ENCODE data around the gene PTBP1.
"Not testable (repeated sequence)": the region's sequence is repeated elsewhere in the genome, so short reads cannot be mapped to it uniquely, and the experiment has no call there.

Gene PTBP1

DNA sequence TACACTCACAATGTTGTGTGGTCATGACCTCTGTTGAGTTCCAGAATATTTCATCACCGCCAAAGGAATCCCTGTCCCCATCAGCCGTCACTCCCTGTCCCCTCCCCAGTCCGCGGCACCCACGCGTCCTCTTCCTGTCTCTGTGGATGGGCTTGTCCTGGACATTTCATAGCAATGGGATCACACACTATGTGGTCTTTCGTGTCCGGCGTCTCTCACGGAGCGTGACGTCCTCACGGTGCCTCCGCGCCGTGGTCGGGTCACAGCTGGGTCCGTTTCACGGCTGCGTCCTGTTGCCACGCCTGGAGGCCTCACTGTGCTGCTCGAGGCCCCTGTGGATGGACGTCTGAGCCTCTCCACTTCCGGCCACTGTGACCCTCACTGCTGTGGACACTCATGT lies 37.0 kb downstream of the PTBP1 start:
- DNase-seq = no peak

DNA sequence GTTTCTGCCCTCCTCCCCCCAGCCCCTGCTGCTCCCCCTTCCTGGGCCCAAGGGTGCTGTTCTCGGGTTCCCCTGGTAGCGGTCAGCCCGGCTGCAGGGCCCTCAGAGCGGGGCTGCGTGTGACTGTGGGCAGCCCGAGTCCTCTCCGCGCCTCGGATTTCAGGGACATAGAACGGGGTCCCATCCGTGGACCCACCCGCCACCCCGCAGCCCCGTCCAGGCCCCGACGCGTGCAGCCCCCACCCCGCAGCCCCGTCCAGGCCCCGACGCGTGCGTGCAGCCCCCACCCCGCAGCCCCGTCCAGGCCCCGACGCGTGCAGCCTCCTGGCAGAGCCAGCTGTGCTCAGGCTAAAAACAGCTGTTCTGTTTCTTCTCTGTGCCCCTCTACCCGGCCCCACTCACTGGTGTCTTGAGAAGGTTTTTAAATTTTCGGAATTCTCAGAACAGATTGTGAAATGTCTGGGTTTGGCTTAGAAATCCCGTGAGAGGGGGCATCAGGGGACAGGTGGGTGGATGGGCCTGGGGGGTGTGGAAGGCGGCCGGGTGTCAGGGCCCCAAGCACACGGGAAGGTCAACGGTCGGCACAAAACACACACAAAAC lies 38.1 kb downstream of the PTBP1 start:
- DNase-seq = no peak

DNA sequence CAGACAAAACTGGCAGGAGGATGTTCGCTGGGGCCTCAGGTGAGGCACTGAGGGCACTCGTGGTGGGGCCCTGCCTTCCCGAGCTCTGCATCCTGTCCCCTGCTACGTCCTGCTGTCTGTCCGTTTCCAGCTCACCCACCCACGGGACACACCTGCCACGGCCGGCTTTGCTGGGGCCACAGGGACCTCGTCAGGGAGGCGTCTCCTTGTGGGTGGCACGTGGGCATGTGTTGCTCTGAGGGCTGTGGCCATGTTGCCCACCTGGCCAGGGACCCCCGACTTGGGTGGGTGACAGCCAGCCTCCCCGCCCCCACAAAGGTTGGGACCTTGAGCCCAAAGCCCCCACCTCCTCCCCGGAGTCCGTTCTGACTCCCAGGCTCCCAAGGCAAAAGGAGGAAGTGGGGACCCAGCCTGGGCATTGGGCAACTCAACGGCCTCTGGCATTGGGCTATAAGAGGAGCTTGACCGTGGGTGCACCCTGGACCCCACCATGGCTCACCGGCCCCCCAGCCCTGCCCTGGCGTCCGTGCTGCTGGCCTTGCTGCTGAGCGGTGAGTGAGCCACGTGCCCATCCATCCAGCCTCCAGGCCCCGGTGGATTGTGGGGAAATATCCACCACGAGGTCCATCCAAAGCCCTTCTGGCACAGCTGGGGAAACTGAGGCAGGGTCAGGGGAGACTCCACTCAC lies 43.4 kb downstream of the PTBP1 start, which contains the start of gene PRTN3:
TSS of gene PRTN3 (plus strand) at position 481 of the 688 bp plus-strand sequence. CDS start at position 491, 10 bp downstream.
- DNase-seq = no peak

- DNase-seq = not testable (repeated sequence)
Observed at GRCh38 chr19:842802-843179, 45.5 kb downstream of the PTBP1 start.

- DNase-seq = no peak
Observed at GRCh38 chr19:843180-843835, 46.1 kb downstream of the PTBP1 start.

DNA sequence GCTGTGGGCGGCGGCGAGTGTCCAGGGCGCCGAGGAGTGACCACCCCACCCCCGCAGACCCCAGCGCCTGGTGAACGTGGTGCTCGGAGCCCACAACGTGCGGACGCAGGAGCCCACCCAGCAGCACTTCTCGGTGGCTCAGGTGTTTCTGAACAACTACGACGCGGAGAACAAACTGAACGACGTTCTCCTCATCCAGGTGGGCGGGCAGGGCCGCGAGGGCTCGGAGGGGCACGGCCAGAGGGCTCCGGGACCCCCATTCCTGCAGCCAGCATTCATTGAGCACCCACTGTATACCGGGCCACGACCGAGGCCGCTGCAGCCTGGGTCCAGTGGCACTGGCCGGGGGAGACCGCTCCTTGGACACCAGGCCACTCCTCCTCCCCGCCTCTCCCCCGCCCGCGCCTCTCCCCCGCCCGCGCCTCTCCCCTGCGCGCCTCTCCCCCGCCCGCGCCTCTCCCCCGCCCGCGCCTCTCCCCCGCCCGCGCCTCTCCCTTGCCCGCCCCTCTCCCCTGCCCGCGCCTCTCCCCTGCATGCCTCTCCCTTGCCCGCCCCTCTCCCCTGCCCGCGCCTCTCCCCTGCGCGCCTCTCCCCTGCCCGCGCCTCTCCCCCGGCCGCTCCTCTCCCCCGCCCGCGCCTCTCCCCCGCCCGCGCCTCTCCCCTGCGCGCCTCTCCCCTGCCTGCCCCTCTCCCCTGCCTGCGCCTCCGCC lies 46.7 kb downstream of the PTBP1 start:
- DNase-seq = no peak

GRCh38 chr19:844546-844971 lies 47.3 kb downstream of the PTBP1 start:
- no peak for DNase-seq

GRCh38 chr19:845707-846521 lies 48.7 kb downstream of the PTBP1 start:
- no peak for DNase-seq

DNA sequence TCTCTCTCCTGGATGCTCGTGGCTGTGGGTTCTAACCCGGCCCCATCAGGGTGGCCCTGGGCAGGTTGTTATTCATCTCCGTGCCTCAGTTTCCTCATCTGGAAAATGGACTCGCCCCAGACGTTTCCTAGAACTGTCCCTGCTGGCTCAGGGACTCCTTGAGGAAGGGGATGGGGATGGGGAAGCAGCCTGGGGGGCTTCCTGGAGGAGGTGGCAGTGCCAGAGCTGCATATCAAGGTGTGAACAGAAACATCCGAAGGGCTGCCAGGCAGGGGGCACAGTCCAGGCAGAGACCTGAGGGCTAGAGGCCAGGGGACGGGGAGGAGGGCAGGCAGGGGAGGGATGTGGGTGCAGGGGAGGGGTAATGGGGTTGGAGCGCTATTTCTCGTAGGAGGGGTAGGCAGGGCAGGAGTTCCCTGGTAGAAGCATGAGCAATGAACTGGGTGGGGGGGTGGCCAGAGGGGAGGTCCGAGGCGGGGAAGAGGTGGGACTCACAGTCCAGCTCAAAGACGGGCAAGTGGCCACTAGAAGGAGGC lies 51.2 kb downstream of the PTBP1 start:
- DNase-seq = no peak

DNA sequence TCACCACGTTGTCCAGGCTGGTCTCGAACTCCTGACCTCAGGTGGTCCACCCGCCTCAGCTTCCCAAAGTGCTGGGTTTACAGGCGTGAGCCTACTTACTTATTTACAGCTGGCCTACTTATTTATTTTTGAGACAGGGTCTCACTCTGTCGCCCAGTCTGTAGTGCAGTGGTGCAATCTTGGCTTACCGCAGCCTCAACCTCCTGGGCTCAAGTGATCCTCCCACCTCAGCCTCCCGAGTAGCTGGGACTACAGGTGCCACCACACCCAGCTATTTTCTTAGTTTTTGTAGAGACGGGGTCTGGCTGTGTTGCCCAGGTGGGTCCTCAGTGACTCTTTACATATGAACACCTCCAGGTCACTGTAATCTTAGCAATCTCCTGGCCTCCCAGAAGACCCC lies 51.9 kb downstream of the PTBP1 start:
- DNase-seq = not testable (repeated sequence)

DNA sequence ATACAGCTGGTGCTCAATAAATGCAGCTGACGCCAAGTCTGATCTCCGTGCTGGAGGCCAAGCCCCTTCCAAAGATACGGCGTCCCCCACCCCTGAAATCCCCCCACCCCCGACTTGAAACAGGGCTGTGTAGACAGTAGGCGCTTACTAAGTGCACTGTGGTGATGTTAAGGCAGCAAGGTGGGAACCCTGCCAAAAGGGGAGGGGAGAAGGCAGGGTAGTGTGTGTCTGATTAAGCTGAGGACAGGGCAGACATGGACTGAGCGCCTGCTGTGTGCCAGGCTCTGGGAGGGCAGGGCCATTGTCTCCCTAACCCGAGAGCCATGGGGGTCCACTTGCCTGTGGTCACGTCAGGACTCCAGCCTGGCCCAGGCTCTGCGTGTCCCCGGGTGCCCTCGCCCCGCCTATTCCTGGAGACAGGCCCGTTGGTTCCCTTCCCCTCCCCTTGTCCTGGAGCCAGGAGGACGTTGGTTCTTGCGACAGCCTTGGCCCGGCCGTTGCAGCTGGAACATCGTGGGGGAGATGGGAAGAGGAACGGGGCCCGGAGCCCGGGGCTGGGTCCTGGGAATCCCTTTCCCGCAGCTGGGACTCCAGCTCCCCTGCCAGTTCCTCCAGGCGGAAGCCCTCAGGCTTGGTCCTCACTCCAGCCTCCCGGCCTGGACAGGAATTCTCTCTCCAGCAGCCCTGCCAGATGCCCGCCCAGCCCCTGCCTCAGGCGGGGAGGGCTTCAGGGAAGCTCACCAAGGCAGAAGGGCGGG lies 53.1 kb downstream of the PTBP1 start:
- no peak for DNase-seq

GRCh38 chr19:850979-851335 lies 53.7 kb downstream of the PTBP1 start:
- no peak for DNase-seq

DNA sequence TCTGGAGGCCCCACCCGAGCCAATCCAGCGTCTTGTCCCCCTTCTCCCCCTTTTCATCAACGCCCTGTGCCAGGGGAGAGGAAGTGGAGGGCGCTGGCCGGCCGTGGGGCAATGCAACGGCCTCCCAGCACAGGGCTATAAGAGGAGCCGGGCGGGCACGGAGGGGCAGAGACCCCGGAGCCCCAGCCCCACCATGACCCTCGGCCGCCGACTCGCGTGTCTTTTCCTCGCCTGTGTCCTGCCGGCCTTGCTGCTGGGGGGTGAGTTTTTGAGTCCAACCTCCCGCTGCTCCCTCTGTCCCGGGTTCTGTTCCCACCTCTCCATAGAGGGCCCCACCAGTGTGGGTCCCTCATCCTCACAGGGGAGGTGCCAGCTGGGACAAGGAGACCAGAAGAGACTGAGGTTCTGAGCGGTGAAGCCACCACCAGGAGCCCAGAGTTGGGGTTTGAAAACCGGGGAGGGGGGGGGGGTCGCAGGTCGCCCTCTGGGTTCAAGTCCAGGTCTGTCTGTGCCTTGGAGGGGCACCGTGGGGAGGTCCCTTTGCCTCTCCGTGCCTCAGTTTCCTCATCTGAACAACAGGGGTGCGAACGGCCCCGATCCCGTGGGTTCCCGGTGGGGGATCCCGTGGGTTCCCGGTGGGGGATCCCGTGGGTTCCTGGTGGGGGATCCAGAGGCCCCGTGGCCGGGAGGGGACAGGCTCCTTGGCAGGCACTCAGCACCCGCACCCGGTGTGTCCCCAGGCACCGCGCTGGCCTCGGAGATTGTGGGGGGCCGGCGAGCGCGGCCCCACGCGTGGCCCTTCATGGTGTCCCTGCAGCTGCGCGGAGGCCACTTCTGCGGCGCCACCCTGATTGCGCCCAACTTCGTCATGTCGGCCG lies 55.1 kb downstream of the PTBP1 start, which contains the start of gene ELANE:
TSS of gene ELANE (plus strand) at position 168 of the 878 bp plus-strand sequence. CDS start at position 194, 26 bp downstream.
- no peak for DNase-seq

GRCh38 chr19:853014-853585 lies 55.8 kb downstream of the PTBP1 start:
- DNase-seq = no peak

DNA sequence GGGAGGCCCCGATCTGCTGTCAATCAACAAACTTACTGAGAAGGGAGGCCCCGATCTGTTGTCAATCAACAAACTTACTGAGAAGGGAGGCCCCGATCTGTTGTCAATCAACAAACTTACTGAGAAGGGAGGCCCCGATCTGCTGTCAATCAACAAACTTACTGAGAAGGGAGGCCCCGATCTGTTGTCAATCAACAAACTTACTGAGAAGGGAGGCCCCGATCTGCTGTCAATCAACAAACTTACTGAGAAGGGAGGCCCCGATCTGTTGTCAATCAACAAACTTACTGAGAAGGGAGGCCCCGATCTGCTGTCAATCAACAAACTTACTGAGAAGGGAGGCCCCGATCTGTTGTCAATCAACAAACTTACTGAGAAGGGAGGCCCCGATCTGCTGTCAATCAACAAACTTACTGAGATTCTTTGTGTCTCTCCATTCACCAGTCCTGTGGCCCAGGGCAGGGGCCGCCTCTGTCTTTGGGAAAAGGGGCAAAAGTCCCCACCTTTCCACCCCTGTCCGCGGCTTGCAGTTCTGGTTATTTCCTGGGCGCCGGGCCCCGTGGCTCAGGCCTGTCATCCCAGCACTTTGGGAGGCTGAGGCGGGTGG lies 56.5 kb downstream of the PTBP1 start:
- not testable (repeated sequence) for DNase-seq

DNA sequence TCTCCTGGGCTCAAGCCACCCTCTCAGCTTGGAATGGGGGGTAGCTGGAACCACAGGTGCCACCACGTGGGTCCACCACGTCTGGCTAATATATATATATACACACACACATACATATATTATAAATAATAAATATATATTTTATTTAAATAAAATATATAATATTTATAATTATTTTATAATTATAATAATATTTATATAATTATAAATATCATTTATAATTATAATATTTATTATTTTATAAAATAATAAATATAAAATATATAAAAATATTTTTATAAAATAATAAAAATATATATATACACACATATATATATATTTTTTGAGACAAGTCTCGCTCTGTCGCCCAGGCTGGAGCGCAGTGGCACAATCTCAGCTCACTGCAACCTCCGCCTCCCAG lies 57.3 kb downstream of the PTBP1 start:
- no peak for DNase-seq

- DNase-seq = no peak
Observed at GRCh38 chr19:855142-855541, 57.9 kb downstream of the PTBP1 start.

GRCh38 chr19:855566-856120 lies 58.4 kb downstream of the PTBP1 start:
- no peak for DNase-seq

DNA sequence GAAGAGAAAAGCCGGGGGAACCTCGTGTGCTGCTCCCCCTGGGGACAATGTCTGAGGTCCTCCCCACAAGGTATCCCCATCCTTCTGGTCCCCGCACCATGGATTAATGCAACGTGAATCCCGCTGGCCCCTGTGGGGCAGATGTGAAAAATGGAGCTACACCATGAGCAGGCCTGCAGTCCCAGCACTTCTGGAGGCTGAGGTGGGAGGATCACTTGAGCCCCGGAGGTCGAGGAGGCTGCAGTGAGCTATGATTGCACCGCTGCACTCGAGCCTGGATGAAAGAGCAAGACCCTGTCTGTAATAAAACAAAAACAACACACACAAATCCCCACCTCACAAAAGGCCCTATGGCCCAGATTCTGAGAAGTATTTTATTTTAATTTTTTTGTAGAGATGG lies 61.0 kb downstream of the PTBP1 start:
- DNase-seq = no peak
